IPS-11a (cell line): ENCODE results near the gene RNF208.
"Not testable (repeated sequence)": the region's sequence is repeated elsewhere in the genome, so short reads cannot be mapped to it uniquely, and the experiment has no call there.

ENCODE experiments used
- H3K4me3 ChIP-seq: one replicate; pipeline ENCODE4 v1.5.1; 2013; ENCODE audit warnings: low read depth, low read length, control low read depth

RNF208 gene, protein sequence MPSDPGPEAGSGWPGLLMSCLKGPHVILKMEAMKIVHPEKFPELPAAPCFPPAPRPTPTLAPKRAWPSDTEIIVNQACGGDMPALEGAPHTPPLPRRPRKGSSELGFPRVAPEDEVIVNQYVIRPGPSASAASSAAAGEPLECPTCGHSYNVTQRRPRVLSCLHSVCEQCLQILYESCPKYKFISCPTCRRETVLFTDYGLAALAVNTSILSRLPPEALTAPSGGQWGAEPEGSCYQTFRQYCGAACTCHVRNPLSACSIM

DNA sequence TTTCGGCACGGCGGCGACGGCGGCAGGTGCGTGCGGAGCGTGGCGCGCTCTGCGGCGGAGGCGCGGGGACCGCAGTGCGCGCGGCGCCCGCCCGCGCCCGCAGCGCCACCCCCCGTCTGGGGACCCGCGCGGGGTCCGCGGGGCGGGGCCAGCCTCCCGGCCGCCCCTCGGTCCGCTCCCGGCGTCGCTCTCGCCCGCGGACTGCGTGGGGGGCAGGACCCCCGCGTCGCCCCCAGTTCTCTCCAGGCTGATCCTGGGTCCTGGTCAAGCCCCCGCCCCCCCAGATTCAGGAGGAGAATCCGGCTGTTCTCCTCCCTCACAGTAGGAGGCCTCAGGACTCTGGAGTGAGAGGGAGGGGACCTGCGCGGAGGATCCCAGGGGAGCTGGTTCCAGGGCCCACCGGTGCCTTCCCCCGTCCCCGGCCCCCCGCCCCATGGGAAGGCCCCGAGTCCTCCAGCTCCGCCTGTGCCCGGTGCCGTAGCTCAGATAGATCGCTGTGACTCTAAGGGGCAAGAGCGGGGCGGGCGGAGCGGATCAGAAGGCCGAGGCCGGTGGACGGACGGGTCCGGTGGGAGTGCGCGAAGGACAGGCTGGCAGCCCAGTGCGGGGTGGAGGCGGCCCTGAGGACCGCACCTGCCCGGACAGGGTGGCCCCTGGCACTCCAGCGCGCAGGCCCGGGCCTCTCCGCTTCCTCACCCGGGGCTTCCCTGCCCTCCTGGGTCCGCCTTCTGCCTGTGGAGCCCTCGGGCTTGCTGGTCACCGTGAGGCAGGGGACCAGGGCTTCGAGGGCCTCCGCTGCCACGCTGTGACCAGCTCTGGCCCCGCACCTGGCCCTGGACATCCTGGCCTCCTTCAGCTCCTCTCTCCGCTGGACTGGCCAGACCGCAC is at the start of gene RNF208:
TSS of gene RNF208 (minus strand) at position 51 of the 888 bp plus-strand sequence. CDS start 1,028 bp downstream, outside the sequence.
- peak within 1 kb of the TSS; percentile 24 for H3K4me3 ChIP-seq

DNA sequence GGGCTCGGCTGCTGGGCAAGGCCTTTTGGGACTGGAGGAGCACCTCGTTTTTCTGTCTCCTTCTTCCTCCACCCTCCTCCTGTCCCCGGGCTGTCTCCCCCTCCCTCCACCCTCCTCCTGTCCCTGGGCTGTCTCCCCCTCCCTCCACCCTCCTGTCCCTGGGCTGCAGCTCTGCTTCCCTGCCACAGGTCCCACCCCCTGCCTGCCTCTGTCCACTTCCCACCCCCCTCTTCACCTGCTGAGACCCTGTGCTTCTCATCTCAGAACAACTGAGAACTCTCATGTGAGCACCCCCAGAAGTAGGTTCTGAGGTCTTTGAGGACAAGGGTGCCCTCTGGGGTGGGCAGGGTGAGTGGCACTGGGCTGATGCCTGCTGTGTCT is 49.6 kb upstream of the RNF208 start:
- no peak overlapping the region for H3K4me3 ChIP-seq

DNA sequence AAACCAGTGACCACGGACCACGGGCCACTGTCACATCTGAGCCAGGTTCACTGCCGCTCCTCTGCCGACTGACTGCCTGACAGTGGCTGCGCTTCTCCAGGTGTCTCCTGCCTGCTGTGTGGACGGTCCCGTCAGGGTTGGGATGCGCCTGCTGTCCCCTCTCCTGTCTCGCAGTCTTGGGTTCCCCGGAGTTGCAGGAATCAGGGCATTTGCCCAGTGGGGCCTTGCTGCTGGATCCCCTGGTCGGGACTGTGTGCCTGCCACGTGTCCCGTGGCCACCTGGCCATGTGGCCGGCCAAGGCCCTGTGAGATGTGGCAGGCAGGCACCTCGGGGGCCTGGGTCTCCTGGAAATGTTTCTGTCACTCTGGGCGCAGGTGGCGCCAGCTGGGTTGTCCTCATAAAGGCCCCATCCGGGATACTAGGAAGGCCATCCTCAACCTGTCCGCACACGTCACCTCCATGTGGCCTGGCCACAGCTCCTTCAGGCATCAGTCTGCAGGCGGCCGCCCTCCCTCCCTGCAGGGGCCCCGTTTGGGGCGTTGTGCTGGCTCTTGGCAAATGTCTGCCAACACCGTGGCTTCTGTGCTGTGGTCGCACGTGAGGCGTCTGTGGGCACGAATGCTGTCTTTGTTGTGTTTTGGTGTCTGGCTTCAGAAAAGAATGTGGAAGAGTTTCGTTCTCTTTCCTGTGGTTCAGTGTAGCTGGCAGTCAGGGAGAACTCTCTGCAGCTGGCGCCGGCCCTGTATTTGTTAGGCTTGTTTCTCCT is 49.1 kb upstream of the RNF208 start:
- H3K4me3 ChIP-seq: no peak overlapping the region

DNA sequence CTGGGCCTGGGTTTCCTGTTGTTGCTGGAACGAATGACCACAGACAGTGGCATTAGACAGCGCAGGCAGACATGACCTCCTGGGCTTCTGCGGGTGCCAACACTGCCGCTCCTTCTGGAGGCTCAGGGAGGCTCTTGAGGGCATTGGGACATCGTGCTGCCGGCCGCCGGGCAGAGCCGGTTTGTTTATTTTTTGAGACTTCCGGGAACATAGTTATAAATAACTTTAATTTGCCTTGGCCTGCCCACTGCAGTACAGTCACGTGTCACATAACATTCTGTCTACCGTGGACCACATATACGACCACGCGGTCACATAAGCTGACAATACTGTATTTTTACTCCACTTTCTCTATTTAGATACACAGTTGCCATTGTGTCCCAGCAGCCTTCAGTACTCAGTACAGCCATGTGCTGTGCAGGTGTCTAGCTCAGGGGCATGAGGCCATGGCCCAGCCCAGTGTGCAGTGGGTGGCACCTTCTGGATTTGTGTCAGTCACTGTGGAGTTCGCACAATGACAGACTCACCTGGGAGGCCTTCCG is 47.3 kb upstream of the RNF208 start:
- no peak overlapping the region for H3K4me3 ChIP-seq

DNA sequence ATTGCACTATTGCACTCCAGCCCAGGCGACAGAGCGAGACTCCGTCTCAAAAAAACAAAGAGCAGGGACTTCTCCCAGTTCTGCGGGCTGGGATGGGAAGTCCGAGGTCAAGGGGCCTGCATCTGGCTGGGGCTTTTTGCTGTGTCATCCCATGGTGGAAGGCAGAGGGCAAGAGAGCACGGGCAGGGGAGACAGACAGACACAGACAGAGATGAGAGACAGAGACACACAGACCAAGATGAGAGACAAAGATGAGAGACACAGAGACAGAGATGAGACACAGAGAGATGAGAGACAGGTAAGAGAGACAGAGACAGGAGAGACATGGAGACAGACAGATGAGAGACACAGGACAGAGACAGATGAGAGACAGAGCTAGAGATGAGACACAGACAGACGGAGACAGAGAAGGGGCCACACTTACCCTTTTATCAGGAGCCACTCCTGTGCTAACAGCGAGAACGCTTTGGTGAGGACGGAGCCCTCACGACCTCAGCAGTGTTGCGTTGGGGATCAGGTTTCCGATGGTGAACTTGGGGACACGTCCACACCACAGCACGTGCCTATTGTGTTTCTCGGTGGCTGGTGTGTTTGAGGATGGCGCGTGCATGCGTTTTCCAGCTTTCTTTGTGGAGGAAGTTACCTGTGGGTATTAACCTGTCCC is 46.6 kb upstream of the RNF208 start:
- H3K4me3 ChIP-seq: no peak overlapping the region

DNA sequence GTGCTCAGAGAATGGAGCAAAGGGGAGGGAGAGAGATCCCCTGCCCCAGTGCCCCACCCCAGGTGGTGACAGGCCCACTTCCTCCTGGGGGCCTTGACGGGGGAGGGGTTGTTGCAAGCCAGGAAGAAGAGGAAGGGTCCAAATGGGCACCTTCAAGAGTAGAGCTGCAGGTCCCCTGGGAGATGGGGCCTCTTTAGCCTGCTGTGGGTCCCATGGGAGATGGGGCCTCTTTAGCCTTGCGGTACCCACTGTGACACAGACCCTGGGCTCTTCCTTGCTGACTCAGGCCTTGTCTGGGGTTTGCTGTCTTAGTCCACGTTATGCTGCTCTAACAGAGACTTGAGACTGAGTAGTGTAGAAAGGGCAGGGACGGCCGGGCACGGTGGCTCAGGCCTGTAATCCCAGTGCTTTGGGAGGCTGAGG is 45.9 kb upstream of the RNF208 start:
- H3K4me3 ChIP-seq: no peak overlapping the region

DNA sequence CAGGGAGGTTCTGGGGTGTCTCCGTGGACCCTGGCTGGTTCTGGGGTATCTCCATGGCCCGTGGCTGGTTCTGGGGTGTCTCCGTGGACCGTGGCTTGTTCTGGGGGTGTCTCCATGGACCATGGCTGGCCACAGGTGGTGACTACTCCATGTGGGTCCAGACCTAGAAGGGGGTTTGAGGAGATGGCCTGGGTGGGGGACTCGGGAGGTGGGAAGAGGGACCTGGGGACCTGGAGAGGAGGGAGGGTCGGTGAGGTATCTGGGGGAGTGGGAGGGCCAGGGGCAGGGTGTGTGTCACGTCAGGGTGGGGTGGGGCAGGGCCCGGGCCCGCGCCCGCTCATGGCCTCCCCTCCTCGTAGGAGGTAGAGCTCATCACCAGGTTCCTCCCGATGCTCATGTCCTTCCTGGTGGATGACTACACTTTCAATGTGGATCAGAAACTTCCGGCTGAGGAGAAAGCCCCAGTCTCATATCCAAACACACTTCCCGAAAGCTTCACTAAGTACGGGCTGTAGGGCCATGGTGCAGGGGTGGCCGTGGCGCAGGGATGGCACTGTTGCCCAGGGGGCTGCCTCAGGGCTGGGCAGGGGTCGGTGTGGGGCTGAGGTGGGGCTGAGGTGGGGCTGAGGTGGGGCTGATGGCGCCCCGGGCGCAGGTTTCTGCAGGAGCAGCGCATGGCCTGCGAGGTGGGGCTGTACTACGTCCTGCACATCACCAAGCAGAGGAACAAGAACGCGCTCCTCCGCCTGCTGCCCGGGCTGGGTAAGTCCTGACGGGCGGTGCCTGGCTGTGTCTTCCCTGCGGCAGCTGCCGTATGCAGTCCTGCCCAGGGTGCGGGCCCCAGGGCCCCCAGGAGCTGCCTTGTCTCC is 44.8 kb upstream of the RNF208 start:
- no peak overlapping the region for H3K4me3 ChIP-seq

DNA sequence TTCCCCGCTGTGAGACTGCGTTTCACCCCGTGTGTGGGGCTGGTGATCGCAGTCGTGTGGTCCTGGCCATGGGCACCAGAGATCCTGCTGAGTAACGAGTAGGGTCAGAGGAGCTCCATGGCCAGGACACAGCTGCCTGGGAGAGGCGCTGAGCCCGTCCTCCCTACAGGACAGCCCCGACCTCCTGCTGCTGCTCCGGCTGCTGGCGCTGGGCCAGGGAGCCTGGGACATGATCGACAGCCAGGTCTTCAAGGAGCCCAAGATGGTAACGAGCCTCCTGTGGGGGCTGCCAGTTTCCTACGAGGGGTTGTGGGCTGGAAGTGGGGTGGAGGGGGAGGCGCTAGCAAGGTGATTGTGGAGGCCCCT is 44.1 kb upstream of the RNF208 start:
- H3K4me3 ChIP-seq: no peak overlapping the region

DNA sequence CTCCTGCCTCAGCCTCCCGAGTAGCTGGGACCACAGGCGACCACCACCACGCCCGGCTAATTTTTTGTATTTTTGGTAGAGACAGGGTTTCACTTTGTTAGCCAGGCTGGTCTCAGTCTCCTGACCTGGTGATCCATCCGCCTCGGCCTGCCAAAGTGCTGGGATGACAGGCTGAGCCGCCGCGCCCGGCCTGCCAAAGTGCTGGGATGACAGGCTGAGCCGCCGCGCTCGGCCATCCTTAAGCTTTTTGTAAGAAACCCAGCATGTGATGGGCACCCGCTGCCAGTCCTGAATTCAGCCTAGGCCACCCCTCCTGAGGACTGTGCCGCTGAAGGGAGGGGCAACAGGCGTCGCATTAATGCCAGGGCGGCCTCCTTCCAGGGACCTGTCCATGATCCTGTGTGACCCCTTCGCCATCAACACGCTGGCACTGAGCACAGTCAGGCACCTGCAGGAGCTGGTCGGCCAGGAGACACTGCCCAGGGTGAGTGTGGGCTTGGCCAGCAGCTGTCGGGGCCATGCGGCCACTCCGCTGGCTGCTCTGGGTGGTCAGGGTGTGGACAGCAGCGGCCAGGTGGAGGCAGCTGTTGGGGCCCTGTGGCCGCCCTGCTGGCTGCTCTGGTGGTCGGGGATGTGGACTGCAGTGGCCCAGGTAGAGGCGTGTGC is 43.6 kb upstream of the RNF208 start:
- H3K4me3 ChIP-seq: no peak overlapping the region

DNA sequence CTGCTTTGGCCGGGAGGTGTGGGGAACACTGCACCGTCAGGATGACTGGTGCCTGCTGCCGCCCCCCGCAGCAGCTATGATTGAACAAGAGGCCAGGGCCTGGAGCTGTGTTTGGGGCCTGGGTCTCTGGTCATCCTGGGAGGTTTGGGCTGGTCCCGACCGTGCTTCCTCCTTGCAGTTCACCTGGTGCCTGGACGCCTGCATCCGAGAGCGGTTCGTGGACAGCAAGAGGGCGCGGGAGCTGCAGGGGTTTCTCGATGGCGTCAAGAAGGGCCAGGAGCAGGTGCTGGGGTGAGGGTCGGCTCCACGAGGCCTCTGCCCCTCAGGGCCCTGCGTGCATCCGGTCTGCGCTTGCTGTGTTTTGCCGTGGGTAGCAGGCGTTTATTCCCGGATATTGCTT is 42.0 kb upstream of the RNF208 start:
- no peak overlapping the region for H3K4me3 ChIP-seq

DNA sequence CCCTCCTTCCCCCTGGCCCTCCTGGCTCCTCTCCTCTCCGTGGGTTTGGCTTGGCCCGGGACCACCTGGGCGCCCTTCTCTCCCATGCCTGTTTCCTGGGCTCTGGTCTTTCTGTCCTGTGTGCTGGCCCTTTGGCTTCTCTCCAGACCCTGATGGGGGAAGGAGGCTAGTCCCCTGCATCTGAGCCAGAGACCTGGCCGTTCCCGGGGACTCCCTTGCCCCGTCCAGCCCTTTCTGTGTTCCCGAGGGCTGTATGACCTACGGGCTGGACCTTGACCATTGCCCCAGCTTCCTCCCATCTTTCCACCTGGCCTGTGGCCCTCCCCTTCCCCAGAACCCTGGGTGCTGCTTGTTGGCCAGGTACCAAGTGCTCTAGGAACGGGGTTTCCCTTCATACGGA is 41.5 kb upstream of the RNF208 start:
- H3K4me3 ChIP-seq: no peak overlapping the region

DNA sequence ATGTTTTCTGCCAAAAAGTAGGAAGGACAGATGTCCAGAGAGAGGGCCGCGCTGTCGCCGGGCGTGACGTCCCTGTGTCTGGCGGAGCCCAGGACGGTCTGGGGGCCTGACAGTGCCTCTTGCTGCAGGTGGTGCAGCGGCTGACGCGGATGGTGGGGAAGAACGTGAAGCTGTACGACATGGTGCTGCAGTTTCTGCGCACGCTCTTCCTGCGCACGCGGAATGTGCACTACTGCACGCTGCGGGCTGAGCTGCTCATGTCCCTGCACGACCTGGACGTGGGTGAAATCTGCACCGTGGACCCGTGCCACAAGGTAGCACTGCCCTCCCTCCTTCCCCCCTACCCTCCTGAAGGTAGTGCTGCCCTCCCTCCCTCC is 40.9 kb upstream of the RNF208 start:
- H3K4me3 ChIP-seq: no peak overlapping the region

DNA sequence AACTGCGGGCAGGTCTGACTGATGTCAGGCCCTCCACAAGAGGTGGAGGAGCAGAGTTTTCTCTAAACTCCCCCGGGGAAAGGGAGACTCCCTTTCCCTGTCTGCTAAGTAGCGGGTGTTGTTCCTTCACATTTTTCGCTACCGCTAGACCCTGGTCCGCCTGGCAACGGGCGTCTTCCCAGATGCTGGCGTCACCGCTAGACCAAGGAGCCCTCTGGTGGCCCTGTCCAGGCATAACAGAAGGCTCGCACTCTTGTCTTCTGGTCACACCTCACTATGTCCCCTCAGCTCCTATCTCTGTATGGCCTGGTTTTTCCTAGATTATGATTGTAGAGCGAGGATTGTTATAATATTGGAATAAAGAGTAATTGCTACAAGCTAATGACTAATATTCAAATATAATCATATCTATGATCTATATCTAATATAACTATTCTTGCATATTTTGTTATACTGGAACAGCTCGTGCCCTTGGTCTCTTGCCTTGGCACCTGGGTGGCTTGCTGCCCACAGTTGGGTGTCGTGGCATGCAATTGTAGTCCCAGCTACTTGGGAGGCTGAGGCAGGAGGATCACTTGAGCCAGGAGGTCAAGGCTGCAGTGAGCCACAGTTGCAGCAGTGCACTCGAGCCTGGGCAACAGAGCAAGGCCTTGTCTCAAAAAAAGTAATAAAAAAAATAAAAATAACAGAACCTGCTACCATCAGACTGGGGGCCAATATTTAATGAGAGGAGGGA is 40.3 kb upstream of the RNF208 start:
- H3K4me3 ChIP-seq: not testable (repeated sequence)

DNA sequence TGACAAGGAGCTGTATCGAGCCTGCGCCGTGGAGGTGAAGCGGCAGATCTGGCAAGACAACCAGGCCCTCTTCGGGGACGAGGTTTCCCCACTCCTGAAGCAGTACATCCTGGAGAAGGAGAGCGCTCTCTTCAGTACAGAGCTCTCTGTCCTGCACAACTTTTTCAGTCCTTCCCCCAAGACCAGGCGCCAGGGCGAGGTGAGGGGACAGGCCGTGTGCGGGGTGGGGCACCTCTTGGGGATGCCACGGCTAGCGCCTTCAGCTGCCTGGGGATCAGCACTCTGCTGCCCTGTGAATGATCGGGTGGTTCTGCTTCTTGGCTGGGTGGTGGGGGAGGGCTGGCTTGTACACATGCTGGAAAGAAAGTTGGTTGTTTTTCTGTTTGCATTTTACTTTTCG is 34.8 kb upstream of the RNF208 start:
- H3K4me3 ChIP-seq: no peak overlapping the region

DNA sequence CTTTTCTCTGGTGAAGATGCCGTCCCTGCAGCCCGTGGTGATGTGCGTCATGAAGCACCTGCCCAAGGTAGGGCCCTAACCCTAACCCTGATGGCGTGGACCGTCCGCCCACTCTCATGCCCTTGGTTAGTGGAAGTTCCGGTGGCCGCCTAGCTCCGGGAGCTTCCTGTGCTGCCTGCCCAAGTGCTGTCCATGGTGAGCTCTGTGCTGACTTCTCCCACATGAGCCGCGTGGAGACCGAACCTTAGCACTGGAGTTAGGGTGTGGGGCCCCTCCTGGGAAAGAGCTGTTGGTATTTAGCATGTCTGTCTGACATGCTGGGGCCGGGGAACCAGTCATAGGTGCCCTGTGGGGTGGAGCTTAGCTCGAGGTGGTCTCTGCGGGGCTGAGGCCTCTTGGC is 34.3 kb upstream of the RNF208 start:
- H3K4me3 ChIP-seq: no peak overlapping the region

DNA sequence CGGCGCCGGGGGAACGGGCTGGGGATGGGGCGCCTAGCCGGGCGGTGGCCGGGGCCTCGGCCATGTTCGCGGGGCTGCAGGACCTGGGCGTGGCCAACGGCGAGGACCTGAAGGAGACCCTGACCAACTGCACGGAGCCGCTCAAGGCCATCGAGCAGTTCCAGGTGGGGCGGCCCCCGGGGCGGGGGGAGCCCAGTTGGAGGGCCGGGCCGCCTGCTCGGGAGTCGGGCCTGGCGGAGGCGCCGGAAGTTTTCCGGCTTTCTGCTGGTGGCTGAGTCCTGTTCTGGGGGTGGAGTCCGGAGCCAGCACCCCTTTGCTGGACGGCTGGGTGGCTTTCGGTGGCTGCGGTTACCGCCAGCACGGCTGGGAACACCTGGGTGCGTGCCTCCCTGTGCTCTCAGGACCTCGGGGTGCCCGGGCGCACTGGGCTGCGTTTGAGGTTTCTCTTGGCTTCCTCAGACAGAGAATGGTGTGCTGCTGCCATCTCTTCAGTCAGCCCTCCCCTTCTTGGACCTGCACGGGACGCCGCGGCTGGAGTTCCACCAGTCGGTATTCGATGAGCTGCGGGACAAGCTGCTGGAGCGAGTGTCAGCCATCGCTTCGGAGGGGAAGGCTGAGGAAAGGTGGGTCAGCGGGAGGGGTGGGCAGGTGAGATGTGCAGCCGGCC is 33.5 kb upstream of the RNF208 start:
- peak overlapping the region; percentile 94 for H3K4me3 ChIP-seq

DNA sequence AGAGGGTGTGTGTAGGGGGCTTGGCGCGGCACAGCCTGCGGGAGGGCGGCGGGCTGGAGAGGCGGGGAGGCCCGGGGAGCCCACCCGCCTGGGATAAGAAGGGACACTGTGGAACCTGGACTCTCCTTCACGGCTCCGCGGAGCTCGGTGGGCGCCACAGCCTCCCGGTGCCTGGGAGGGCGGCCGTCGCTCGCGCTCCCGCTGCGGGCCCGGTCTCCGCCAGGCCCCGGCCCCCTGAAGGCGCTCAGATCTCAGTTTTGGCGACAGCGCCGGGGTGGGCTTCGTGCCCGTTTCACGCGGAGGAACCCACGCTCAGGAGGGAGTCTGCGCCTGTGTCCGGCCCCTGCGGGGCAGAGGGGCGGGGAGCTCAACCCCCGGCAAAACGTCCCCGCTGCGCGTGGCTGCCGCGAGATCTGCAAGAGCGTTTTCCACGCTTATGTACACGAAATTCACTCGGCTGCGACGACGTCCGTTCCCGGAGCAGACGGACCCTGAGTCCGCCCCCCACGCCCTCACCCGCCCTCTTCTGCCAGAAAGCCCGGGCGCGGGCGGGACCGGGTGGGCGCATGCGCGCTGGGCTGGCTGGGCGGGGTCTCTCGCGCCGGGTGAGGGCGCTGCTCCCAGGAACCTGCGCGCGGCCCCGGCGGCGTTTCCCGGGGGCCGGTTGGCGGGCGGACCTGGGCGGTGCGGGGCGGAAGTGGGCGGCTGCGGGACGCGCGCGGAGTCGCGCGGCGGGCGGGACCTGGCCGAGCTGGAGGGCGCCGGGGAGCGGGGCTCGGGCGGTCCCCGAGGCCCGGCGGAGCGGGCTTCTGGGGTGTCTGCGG is 32.8 kb upstream of the RNF208 start, which contains the start of gene NELFB:
TSS of gene NELFB (plus strand) at position 704 of the 824 bp plus-strand sequence.
- peak within 1 kb of the TSS; percentile 94 for H3K4me3 ChIP-seq
